Neural cell (in vitro differentiated cells): ENCODE data around the gene ANKRD40.

ENCODE experiments used
- EP300 ChIP-seq: fragments of 450-650 bp; conservative IDR thresholded peaks from 2 replicates; pipeline ENCODE4 v1.6.1; 2014; ENCODE audit warnings: antibody characterized with exemption, mild to moderate bottlenecking, moderate library complexity; ENCODE audit not compliant: poor library complexity, severe bottlenecking
- EZH2 ChIP-seq: fragments of 200-600, 300-800 bp; shearing (Covaris generic), sonication (generic); IDR thresholded peaks from 2 replicates; pipeline ENCODE4 v1.6.1; 2014; ENCODE audit warnings: antibody characterized with exemption, low read length, borderline replicate concordance, mild to moderate bottlenecking; ENCODE audit not compliant: insufficient read depth, poor library complexity, severe bottlenecking
- MXI1 ChIP-seq: fragments of 450-650 bp; conservative IDR thresholded peaks from 2 replicates; pipeline ENCODE4 v1.6.1; 2014; ENCODE audit warnings: antibody characterized with exemption, mild to moderate bottlenecking; ENCODE audit not compliant: poor library complexity, severe bottlenecking
- POLR2AphosphoS5 ChIP-seq: IDR thresholded peaks from 2 replicates; pipeline ENCODE4 v1.6.1; 2012
- RAD21 ChIP-seq: fragments of 450-650 bp; conservative IDR thresholded peaks from 2 replicates; pipeline ENCODE4 v1.6.1; 2014; ENCODE audit warnings: antibody characterized with exemption, mild to moderate bottlenecking, moderate library complexity
- SMC3 ChIP-seq: fragments of 450-650 bp; conservative IDR thresholded peaks from 2 replicates; pipeline ENCODE4 v1.6.1; 2014; ENCODE audit warnings: antibody characterized with exemption, mild to moderate bottlenecking, moderate library complexity; ENCODE audit not compliant: poor library complexity
- TAF1 ChIP-seq: IDR thresholded peaks from 2 replicates; pipeline ENCODE4 v1.6.1; 2012; ENCODE audit warnings: low read depth
- TF ChIP-seq, protein P1 (sequence below): fragments of 450-650 bp; IDR thresholded peaks from 2 replicates; pipeline ENCODE4 v1.5.1; 2014; ENCODE audit warnings: antibody characterized with exemption, mild to moderate bottlenecking, moderate library complexity; ENCODE audit not compliant: poor library complexity, severe bottlenecking
- TF ChIP-seq, protein P2 (sequence below): IDR thresholded peaks from 2 replicates; pipeline ENCODE4 v1.6.1; 2012; ENCODE audit warnings: borderline replicate concordance

DNA sequence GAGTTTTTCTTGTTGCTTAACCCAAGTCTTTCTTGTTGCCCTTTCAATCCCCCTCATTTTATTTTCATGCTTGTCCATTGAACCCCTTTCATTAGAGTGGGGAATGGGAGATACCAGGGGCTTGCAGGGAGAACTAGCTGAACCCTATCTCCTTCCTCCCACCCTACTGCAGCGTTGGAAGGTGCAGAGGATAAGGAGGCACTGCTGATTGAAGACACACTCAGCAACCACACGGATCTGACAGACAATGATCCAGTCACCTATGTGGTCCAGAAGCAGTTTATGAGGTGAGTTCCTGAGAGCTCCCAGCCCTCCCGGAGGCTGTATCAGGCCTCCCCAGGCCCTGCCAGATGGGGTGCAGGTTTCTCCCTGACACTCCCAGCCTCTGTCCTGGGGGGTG lies 32.5 kb downstream of the ANKRD40 start:
- TF ChIP-seq, protein P1, sequence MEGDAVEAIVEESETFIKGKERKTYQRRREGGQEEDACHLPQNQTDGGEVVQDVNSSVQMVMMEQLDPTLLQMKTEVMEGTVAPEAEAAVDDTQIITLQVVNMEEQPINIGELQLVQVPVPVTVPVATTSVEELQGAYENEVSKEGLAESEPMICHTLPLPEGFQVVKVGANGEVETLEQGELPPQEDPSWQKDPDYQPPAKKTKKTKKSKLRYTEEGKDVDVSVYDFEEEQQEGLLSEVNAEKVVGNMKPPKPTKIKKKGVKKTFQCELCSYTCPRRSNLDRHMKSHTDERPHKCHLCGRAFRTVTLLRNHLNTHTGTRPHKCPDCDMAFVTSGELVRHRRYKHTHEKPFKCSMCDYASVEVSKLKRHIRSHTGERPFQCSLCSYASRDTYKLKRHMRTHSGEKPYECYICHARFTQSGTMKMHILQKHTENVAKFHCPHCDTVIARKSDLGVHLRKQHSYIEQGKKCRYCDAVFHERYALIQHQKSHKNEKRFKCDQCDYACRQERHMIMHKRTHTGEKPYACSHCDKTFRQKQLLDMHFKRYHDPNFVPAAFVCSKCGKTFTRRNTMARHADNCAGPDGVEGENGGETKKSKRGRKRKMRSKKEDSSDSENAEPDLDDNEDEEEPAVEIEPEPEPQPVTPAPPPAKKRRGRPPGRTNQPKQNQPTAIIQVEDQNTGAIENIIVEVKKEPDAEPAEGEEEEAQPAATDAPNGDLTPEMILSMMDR = no peak
- TF ChIP-seq EP300 (no peak), POLR2AphosphoS5 (no peak), RAD21 (no peak), EZH2 (no peak), TAF1 (no peak), MXI1 (no peak), SMC3 (no peak)
- TF ChIP-seq, protein P2, sequence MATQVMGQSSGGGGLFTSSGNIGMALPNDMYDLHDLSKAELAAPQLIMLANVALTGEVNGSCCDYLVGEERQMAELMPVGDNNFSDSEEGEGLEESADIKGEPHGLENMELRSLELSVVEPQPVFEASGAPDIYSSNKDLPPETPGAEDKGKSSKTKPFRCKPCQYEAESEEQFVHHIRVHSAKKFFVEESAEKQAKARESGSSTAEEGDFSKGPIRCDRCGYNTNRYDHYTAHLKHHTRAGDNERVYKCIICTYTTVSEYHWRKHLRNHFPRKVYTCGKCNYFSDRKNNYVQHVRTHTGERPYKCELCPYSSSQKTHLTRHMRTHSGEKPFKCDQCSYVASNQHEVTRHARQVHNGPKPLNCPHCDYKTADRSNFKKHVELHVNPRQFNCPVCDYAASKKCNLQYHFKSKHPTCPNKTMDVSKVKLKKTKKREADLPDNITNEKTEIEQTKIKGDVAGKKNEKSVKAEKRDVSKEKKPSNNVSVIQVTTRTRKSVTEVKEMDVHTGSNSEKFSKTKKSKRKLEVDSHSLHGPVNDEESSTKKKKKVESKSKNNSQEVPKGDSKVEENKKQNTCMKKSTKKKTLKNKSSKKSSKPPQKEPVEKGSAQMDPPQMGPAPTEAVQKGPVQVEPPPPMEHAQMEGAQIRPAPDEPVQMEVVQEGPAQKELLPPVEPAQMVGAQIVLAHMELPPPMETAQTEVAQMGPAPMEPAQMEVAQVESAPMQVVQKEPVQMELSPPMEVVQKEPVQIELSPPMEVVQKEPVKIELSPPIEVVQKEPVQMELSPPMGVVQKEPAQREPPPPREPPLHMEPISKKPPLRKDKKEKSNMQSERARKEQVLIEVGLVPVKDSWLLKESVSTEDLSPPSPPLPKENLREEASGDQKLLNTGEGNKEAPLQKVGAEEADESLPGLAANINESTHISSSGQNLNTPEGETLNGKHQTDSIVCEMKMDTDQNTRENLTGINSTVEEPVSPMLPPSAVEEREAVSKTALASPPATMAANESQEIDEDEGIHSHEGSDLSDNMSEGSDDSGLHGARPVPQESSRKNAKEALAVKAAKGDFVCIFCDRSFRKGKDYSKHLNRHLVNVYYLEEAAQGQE = no peak
